ENCODE results near the gene GSPT1. TPM values are rescaled to one million over a fixed set of nuclear protein-coding genes. Genes with fewer than 3 reads are reported as not detected.

Gene GSPT1
- total RNA-seq (2021) = 173 and 179 TPM in 2 replicates
- long read RNA-seq, full-length matches to known transcripts = 7 of 40 reads
- long read RNA-seq, partial matches to known transcripts = 22 of 40 reads
- long read RNA-seq, other reads (novel, unspliced or antisense) = 11 of 40 reads

GRCh38 chr16:11915644-11916523 lies at the start of gene GSPT1:
Gene GSPT1 (minus strand): TSS chr16:11915956. CDS start chr16:11915720, 236 bp downstream.
- peak within 1 kb of the TSS; percentile 86 to 97 for H3K4me3 Mint-ChIP-seq
- DNase-seq = peak; percentile 99
- peaks cover 5% of the 10 kb centered on the region; the same call in 1 of the 2 replicates for H3K27me3 Mint-ChIP-seq (ENCODE audit: low read depth)
- Histone ChIP-seq H3K79me2 (ENCODE audit: insufficient read depth, low read length) (peaks cover 33% of the 10 kb centered on the region), H3K14ac (ENCODE audit: insufficient read depth, low read length) (peak within 1 kb of the TSS; percentile 85; the same call in 1 of the 2 replicates), H2BK5ac (ENCODE audit: insufficient read length, low read length) (no peak within 1 kb of the TSS), H3K23ac (ENCODE audit: insufficient read length, low read depth, low read length) (no peak within 1 kb of the TSS), H3T11ph (ENCODE audit: low read length) (no peak within 1 kb of the TSS), H3K4ac (ENCODE audit: low read depth, low read length) (no peak within 1 kb of the TSS), H3K9ac (ENCODE audit: extremely low read depth, insufficient read length, low read length) (peak within 1 kb of the TSS; percentile 55), H2AFZ (ENCODE audit: low read length) (no peak within 1 kb of the TSS), H3K27me3 (ENCODE audit: insufficient read depth, low read length) (no peaks in the 10 kb centered on the region), H3K23me2 (ENCODE audit: insufficient read length, low read depth, low read length, poor library complexity, severe bottlenecking) (no peaks in the 10 kb centered on the region), H4K5ac (ENCODE audit: insufficient read length, low read depth, low read length) (no peak within 1 kb of the TSS), H3K56ac (ENCODE audit: insufficient read length, low read depth, low read length) (no peak within 1 kb of the TSS), H3K9me3 (ENCODE audit: control insufficient read depth, low read depth, low read length) (no peaks in the 10 kb centered on the region), H2BK12ac (ENCODE audit: insufficient read length, low read depth, low read length) (no peak within 1 kb of the TSS), H4K20me1 (ENCODE audit: control insufficient read depth, insufficient read depth, insufficient read length) (no peaks in the 10 kb centered on the region), H2BK120ac (ENCODE audit: low read depth, low read length, poor library complexity, severe bottlenecking) (no peak within 1 kb of the TSS), H2BK15ac (ENCODE audit: low read depth, low read length) (no peak within 1 kb of the TSS), H3K79me1 (ENCODE audit: insufficient read depth, low read depth, low read length, poor library complexity, severe bottlenecking) (no peaks in the 10 kb centered on the region), H3K18ac (ENCODE audit: insufficient read length, low read depth, low read length) (peak within 1 kb of the TSS; percentile 39), H3K4me2 (ENCODE audit: insufficient read depth, insufficient read length, low read length) (peak within 1 kb of the TSS; percentile 94), H4K8ac (replicated peaks; ENCODE audit: insufficient read length, low read depth, low read length) (no peak within 1 kb of the TSS), H4K91ac (ENCODE audit: insufficient read length, low read depth, low read length) (no peak within 1 kb of the TSS), H2BK20ac (ENCODE audit: low read depth, low read length, poor library complexity, severe bottlenecking) (no peak within 1 kb of the TSS), H3K27ac (ENCODE audit: insufficient read length, low read depth, low read length) (no peak within 1 kb of the TSS), H3K4me1 (ENCODE audit: insufficient read depth, low read length) (peaks cover 3% of the 10 kb centered on the region; the same call in 1 of the 2 replicates), H2AK5ac (ENCODE audit: insufficient read length, low read length) (no peak within 1 kb of the TSS)
- 0 out of 3 replicates have a peak, but pooled peaks have one; percentile 8 for TF ChIP-seq CTCF (conservative IDR thresholded peaks at IDR 0.05)
- H3K36me3 Mint-ChIP-seq (ENCODE audit: insufficient read depth in 1 of 3, low read depth in 3 of 3) = peaks cover 4 to 12% (median 10%) of the 10 kb centered on the region in 3 experiments; a peak in 4 of 7 replicates
- no CpG with 5 or more reads among the region's 84 CpGs for WGBS (ENCODE audit: extremely low coverage, insufficient read length, low lambda C conversion rate)
- H3K9me3 Mint-ChIP-seq = peaks cover 0 to 3% of the 10 kb centered on the region in 2 experiments; a peak in 1 of 5 replicates
- peak within 1 kb of the TSS; percentile 77 to 94 (median 92); a peak in 6 of 7 replicates for H3K27ac Mint-ChIP-seq
- H3K4me1 Mint-ChIP-seq = peaks cover 24 to 26% of the 10 kb centered on the region in 2 experiments
